GM10248 (cell line): ENCODE data around the gene UTRN.

ENCODE experiments used
- CTCF ChIA-PET: fragments of 300-600 bp; sonication (Branson Sonifier 250); formaldehyde crosslinking; extraction: SDS; loops from one replicate; lab custom pipeline; 2021; ENCODE audit warnings: antibody characterized with exemption; lab: Yijun Ruan, JAX
- POLR2A ChIA-PET: fragments of 350-650 bp; sonication (Branson Sonifier 250); formaldehyde crosslinking; extraction: SDS; loops from one replicate; lab custom pipeline; 2020; ENCODE audit warnings: antibody characterized with exemption; lab: Yijun Ruan, JAX
- DNase-seq: peaks from one replicate; pipeline ENCODE4 v3.0.0; 2012; ENCODE audit errors: extremely low spot score
- CTCF ChIP-seq: IDR thresholded peaks from 2 replicates; pipeline ENCODE4 v1.5.1; 2012; ENCODE audit warnings: mild to moderate bottlenecking, low read depth; ENCODE audit errors: extremely low read depth, missing control alignments, control extremely low read depth

UTRN gene

GRCh38 chr6:144289006-144289405 is 3.9 kb downstream of the UTRN start:
- no peak for DNase-seq
- TF ChIP-seq CTCF: no peak
- ChIA-PET CTCF (no interaction called here), POLR2A (no interaction called here)

DNA sequence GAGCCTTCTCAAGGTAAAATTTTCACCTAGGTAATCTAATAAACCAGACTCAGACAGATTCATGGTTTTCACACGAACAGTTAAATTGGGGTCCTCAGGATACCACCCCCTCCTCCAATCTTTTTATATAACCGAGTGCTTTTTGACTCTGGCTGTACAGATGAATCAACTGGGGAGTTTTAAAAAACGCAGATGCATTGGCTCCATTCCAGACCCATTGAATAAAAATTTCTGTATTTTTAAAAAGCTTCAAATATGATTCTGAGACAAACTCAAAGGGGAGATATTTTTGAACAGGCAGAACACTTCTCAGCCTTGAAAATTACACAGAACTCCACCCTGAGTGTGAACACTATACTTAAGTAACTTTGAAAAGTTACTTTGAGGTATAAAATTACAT is 7.2 kb downstream of the UTRN start:
- ChIA-PET POLR2A (no interaction called here), CTCF (interaction anchor here (1.0 to 1.8 kb wide), 3 partner anchors 14 to 37 kb away, joined by 3 to 8 read pairs (median 4); no protein-coding TSS in a partner anchor)
- no peak for TF ChIP-seq CTCF
- DNase-seq: no peak

- TF ChIP-seq CTCF: no peak
- ChIA-PET POLR2A (no interaction called here), CTCF (interaction anchor here (1.8 kb wide), 1 partner anchor 12 kb away, joined by 8 read pairs; no protein-coding TSS in a partner anchor)
- no peak for DNase-seq
Observed at GRCh38 chr6:144294016-144294415, 8.9 kb downstream of the UTRN start.

GRCh38 chr6:144295211-144295610 is 10.1 kb downstream of the UTRN start:
- ChIA-PET CTCF (interaction anchor here (2.0 to 2.2 kb wide), 2 partner anchors 9 to 26 kb away, joined by 5 to 9 read pairs; partner anchors contain the start of gene UTRN), POLR2A (no interaction called here)
- no peak for TF ChIP-seq CTCF
- no peak for DNase-seq

DNA sequence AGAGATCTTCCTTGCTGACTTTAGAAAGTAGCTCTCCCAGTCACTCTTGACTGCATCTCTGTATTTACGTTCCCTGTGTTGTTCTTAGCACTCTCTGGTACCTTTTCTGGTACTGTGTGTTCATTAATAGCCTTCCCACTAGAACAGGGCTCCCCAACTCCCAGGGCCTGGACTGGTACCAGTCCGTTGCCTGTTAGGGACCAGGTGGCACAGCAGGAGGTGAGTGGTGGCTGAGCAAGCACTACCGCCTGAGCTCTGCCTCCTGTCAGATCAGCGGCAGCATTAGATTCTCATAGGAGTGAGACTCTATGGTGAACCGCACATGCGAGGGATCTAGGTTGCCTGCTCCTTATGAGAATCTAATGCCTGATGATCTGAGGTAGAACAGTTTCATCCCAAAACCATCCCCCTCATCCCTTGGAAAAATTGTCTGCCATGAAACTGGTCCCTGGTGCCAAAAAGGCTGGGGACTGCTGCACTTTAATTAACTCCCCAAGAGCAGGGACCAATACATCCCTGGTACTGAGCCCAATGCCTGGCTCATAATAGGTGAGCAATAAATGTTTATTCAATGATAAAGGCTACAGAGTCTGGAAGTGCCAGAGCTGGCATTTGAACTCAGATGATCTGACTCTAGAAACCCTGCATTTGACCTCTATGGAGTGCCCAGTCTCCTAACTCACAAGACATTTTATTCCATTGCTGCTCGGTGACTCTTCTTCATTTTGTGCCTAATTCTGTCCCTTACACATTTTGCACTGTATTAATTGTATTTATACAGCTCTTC is 11.0 kb downstream of the UTRN start:
- TF ChIP-seq CTCF: no peak
- ChIA-PET POLR2A (no interaction called here), CTCF (interaction anchor here (2.0 to 2.2 kb wide), 2 partner anchors 10 to 25 kb away, joined by 5 to 9 read pairs; partner anchors contain the start of gene UTRN)
- no peak for DNase-seq

- TF ChIP-seq CTCF: no peak
- no peak for DNase-seq
- ChIA-PET POLR2A (no interaction called here), CTCF (interaction anchor here (2.2 kb wide), 1 partner anchor 24 kb away, joined by 5 read pairs; no protein-coding TSS in a partner anchor)
Observed at GRCh38 chr6:144296973-144297372, 11.8 kb downstream of the UTRN start.
